K562 (cell line): ENCODE results near the gene DACT1. TPM values are rescaled to one million over a fixed set of nuclear protein-coding genes. Genes with fewer than 3 reads are reported as not detected.

Experiments
- ATAC-seq: fragments of 200-7000 bp; cut with Tn5 transposase; 3 replicates; pipeline ENCODE4 v1.9.1; 2020; ENCODE audit warnings: moderate library complexity
- BruUV-seq: library from RNA; stranded (reverse); fragments of 400-500 nt; replicated peaks from 2 replicates; lab custom pipeline; 2021; lab: Mats Ljungman, UMichigan
- CTCF ChIA-PET: fragments of 300-600 bp; formaldehyde crosslinking; extraction: SDS; loops from one replicate; lab custom pipeline; 2021; ENCODE audit warnings: low intra/inter-chr PET ratio; lab: Yijun Ruan, JAX
- POLR2A ChIA-PET: fragments of 300-600, 350-650 bp; sonication (Branson Sonifier 250); formaldehyde crosslinking; extraction: SDS; loops from one replicate; lab custom pipeline; 2021; ENCODE audit warnings: antibody characterized with exemption, inconsistent platforms; lab: Yijun Ruan, JAX
- DNase-seq, 4 experiments: peaks; one replicate each; pipeline versions ENCODE4 v3.0.0 to v3.0.0-alpha.2; 2011 to 2018; ENCODE audit warnings: low spot score in 3 of 4, mixed read lengths in 3 of 4; ENCODE audit errors: extremely low read depth in 1 of 4
- FAIRE-seq: peaks from 2 replicates; lab custom pipeline; 2011; peaks lifted over from hg19 to GRCh38; lab: Jason Lieb, UNC
- H2AFZ ChIP-seq: 2 replicates; pipeline ENCODE4 v1.6.0; 2011; ENCODE audit warnings: low read depth, low read length, control low read depth, inconsistent platforms
- H3K27ac ChIP-seq: fragments of 200-600 bp; 3 replicates; pipeline ENCODE4 v1.8.0; 2011; ENCODE audit warnings: low read depth, mild to moderate bottlenecking, control low read depth, inconsistent platforms, low read length, moderate library complexity, mixed read lengths; ENCODE audit errors: extremely low read depth
- H3K27me3 ChIP-seq, 2 experiments: fragments of 300-600 bp in 1 of 2; 2 replicates in 1 of 2; 3 replicates in 1 of 2; pipeline versions ENCODE4 v1.6.0 to v1.8.0; 2011; ENCODE audit warnings: inconsistent platforms in 2 of 2, low read length in 2 of 2, mild to moderate bottlenecking in 1 of 2, mixed read lengths in 1 of 2, moderate library complexity in 1 of 2; ENCODE audit not compliant: control insufficient read depth in 2 of 2, insufficient read depth in 2 of 2
- H3K36me3 ChIP-seq: fragments of 300-600 bp; 3 replicates; pipeline ENCODE4 v1.8.0; 2011; ENCODE audit warnings: mild to moderate bottlenecking, low read length, inconsistent platforms; ENCODE audit not compliant: control insufficient read depth, insufficient read depth
- H3K4me1 ChIP-seq, 2 experiments: fragments of 200-600 bp in 1 of 2; replicated peaks in 1 of 2; 2 replicates in 1 of 2; 3 replicates in 1 of 2; pipeline versions ENCODE4 v1.5.1 to v1.8.0; 2011; ENCODE audit warnings: inconsistent platforms in 2 of 2, low read length in 2 of 2, mild to moderate bottlenecking in 1 of 2, mixed read lengths in 1 of 2, moderate library complexity in 1 of 2; ENCODE audit not compliant: control insufficient read depth in 2 of 2, insufficient read depth in 2 of 2
- H3K4me2 ChIP-seq: 2 replicates; pipeline ENCODE4 v1.6.1; 2011; ENCODE audit warnings: low read length, control low read depth, inconsistent platforms, mixed read lengths; ENCODE audit not compliant: insufficient read depth
- H3K4me3 ChIP-seq: fragments of 200-600 bp; sonication (generic), shearing (Covaris generic); 2 replicates; pipeline ENCODE4 v1.5.1; 2016; ENCODE audit warnings: control low read depth, inconsistent platforms
- H3K79me2 ChIP-seq: fragments of 200-600 bp; 3 replicates; pipeline ENCODE4 v1.8.0; 2011; ENCODE audit warnings: low read length, inconsistent platforms; ENCODE audit not compliant: control insufficient read depth, insufficient read depth
- H3K9ac ChIP-seq, 2 experiments: 2 replicates each; pipeline versions ENCODE4 v1.6.0 to v1.6.1; 2011; ENCODE audit warnings: low read depth in 2 of 2, low read length in 2 of 2, control low read depth in 1 of 2, inconsistent platforms in 1 of 2, mild to moderate bottlenecking in 1 of 2, mixed read lengths in 1 of 2; ENCODE audit not compliant: insufficient read depth in 1 of 2
- H3K9me1 ChIP-seq: one replicate; pipeline ENCODE4 v1.6.0; 2011; ENCODE audit warnings: inconsistent platforms, mild to moderate bottlenecking, low read length, moderate library complexity; ENCODE audit not compliant: control insufficient read depth, insufficient read depth
- H3K9me3 ChIP-seq: replicated peaks from 2 replicates; pipeline ENCODE4 v1.5.1; 2011; ENCODE audit warnings: low read depth, low read length, inconsistent platforms; ENCODE audit not compliant: control insufficient read depth, insufficient read depth
- H4K20me1 ChIP-seq: replicated peaks from 2 replicates; pipeline ENCODE4 v1.6.1; 2011; ENCODE audit warnings: low read length, inconsistent platforms, mixed read lengths; ENCODE audit not compliant: control insufficient read depth, insufficient read depth
- BCL6 ChIP-seq: fragments of 250-450 bp; sonication (Bioruptor Pico); IDR thresholded peaks from 2 replicates; pipeline ENCODE4 v1.4.0; 2020
- CXXC5 ChIP-seq: fragments of 250-450 bp; sonication (Bioruptor Pico); IDR thresholded peaks from 2 replicates; pipeline ENCODE4 v1.8.0; 2022; ENCODE audit warnings: inconsistent platforms, mild to moderate bottlenecking, moderate library complexity
- GTF2B ChIP-seq: IDR thresholded peaks from 2 replicates; pipeline ENCODE4 v1.6.1; 2011; ENCODE audit not compliant: insufficient read length; ENCODE audit errors: extremely low read depth
- JUND ChIP-seq, 2 experiments: IDR thresholded peaks; 2 replicates in 1 of 2; 3 replicates in 1 of 2; pipeline ENCODE4 v1.6.1; 2011; ENCODE audit warnings: borderline replicate concordance in 2 of 2, low read depth in 2 of 2, low read length in 2 of 2, improper control_type of control experiment in 1 of 2, missing biosample characterization in 1 of 2, missing genetic modification characterization in 1 of 2, missing genetic modification reagents in 1 of 2
- RBM25 ChIP-seq: fragments of 200-400 bp; formaldehyde crosslinking; IDR thresholded peaks from 2 replicates; pipeline ENCODE4 v1.6.1; 2018; ENCODE audit warnings: low read length, low read depth, moderate library complexity; ENCODE audit not compliant: severe bottlenecking
- ZNF124 ChIP-seq: sonication (generic); formaldehyde crosslinking; IDR thresholded peaks from 2 replicates; pipeline ENCODE4 v1.8.1; 2022; ENCODE audit warnings: missing genetic modification reagents
- ZNF407 ChIP-seq: fragments of 450-650 bp; IDR thresholded peaks from 2 replicates; pipeline ENCODE4 v1.6.1; 2016; ENCODE audit warnings: low read depth
- WGBS: fragments of 100-300 bp; shearing (Covaris generic); methylation state at CpG from one replicate; pipeline ENCODE4 v1.1.6; 2016; ENCODE audit warnings: low coverage, mixed read lengths; ENCODE audit not compliant: insufficient coverage; ENCODE audit errors: missing lambda C conversion rate; 5-methylcytosine and 5-hydroxymethylcytosine counted together
- in situ Hi-C: fragments of 300-500 bp; cut with MboI; formaldehyde crosslinking; loops from 4 replicates; pipeline ENCODE4 v1.15.0; 2018; ENCODE audit warnings: inconsistent platforms, mixed read lengths
- intact Hi-C: fragments of 100-400 bp; cut with micrococcal nuclease; formaldehyde crosslinking; loops from 2 replicates; pipeline ENCODE4 v1.14.2; 2022
- polyA plus RNA-seq, 8 experiments: library from polyadenylated mRNA; depleted of rRNA in 4 of 8; stranded (reverse) in 5 of 8; unstranded in 3 of 8; fragments of >200 nt; fragmentation: Nextera tagmentation in 2 of 8; fragmentation: Illumina TruSeq in 1 of 8; extraction: Ambion mirVana in 2 of 8; extraction: Trizol in 1 of 8; gene quantifications; 2 replicates each; pipeline versions ENCODE4 v1.2.1 to v1.2.3, GENCODE V29; 2011 to 2014; ENCODE audit warnings: inconsistent platforms in 1 of 8, missing spikeins in 1 of 8
- total RNA-seq, 7 experiments: library from RNA; depleted of rRNA in 6 of 7; stranded (reverse); fragments of >200 nt in 6 of 7; fragmentation: Illumina TruSeq in 2 of 7; extraction: Trizol in 2 of 7; gene quantifications; 2 replicates each; pipeline versions ENCODE4 v1.2.1 to v1.2.3, GENCODE V29; 2011 to 2021; ENCODE audit warnings: low replicate concordance in 1 of 7

Gene DACT1
- total and polyA plus RNA-seq, 9 of the 15 experiments (the other 6 are each of a cell fraction or from before 2014, with no cell fraction given): 0.07 to 0.30 (median 0.13) TPM

GRCh38 chr14:58631732-58632131, 6.0 kb upstream of the DACT1 start:
- no peak for FAIRE-seq
- in situ Hi-C loops: no loop called here

GRCh38 chr14:58633831-58634230, 3.9 kb upstream of the DACT1 start:
- Histone ChIP-seq H3K4me2 (no peak overlapping the region), H3K4me3 (no peak overlapping the region), H3K36me3 (no peaks in the 10 kb centered on the region), H2AFZ (no peak overlapping the region), H3K9ac (no peak overlapping the region), H3K27ac (no peak overlapping the region), H3K4me1 (peaks cover 0 to 15% of the 10 kb centered on the region in 2 experiments; a peak in 2 of 5 replicates), H4K20me1 (no peaks in the 10 kb centered on the region), H3K79me2 (no peaks in the 10 kb centered on the region), H3K27me3 (peaks cover 15 to 24% of the 10 kb centered on the region in 2 experiments; a peak in 4 of 5 replicates), H3K9me3 (no peaks in the 10 kb centered on the region), H3K9me1 (no peaks in the 10 kb centered on the region)
- FAIRE-seq (no peak), ATAC-seq (no peak), DNase-seq (no peak)
- WGBS: 4% methylated on average over 3 of the region's 3 CpGs
- intact Hi-C loops: no loop called here
- ChIA-PET POLR2A (no interaction called here), CTCF (no interaction called here)
- BruUV-seq: no TSS peak
- in situ Hi-C loops: no loop called here
- no peak for TF ChIP-seq GTF2B
- TF ChIP-seq ZNF407: no peak
- TF ChIP-seq RBM25: no peak
- TF ChIP-seq CXXC5: no peak
- no peak for TF ChIP-seq ZNF124 (CRISPR knock-in tag)

More at GRCh38 chr14:58631732-58632131, 6.0 kb upstream of the DACT1 start:
- ChIA-PET CTCF (no interaction called here), POLR2A (no interaction called here)
- no peak overlapping the region for H3K4me3 ChIP-seq
- H3K27me3 ChIP-seq: peaks cover 9 to 16% of the 10 kb centered on the region in 2 experiments; a peak in 3 of 5 replicates
- H2AFZ ChIP-seq: no peak overlapping the region
- whole genome bisulfite sequencing: 3% methylated on average over 12 of the region's 18 CpGs
- H3K79me2 ChIP-seq: no peaks in the 10 kb centered on the region
- no peaks in the 10 kb centered on the region for H3K9me3 ChIP-seq
- H3K4me1 ChIP-seq: no peaks in the 10 kb centered on the region
- no peak overlapping the region for H3K27ac ChIP-seq
- TF ChIP-seq BCL6 (no peak), JUND (IDR thresholded peaks at IDR 0.05; ENCODE audit: borderline replicate concordance, low read depth, low read length) (no peak), JUND (tag; IDR thresholded peaks at IDR 0.05; ENCODE audit: borderline replicate concordance, low read depth, low read length) (no peak)
- TF ChIP-seq, all 486 proteins: peak for 0
- H4K20me1 ChIP-seq: no peaks in the 10 kb centered on the region
- DNase-seq (no peak), ATAC-seq (no peak; the same call in 2 of the 3 replicates)
- intact Hi-C loops: no loop called here
- no peak overlapping the region for H3K9ac ChIP-seq
- no peak overlapping the region for H3K4me2 ChIP-seq
- no peaks in the 10 kb centered on the region for H3K9me1 ChIP-seq
- BruUV-seq: no TSS peak
- no peaks in the 10 kb centered on the region for H3K36me3 ChIP-seq
